ENCODE measurements around the gene EZH1.

DNA sequence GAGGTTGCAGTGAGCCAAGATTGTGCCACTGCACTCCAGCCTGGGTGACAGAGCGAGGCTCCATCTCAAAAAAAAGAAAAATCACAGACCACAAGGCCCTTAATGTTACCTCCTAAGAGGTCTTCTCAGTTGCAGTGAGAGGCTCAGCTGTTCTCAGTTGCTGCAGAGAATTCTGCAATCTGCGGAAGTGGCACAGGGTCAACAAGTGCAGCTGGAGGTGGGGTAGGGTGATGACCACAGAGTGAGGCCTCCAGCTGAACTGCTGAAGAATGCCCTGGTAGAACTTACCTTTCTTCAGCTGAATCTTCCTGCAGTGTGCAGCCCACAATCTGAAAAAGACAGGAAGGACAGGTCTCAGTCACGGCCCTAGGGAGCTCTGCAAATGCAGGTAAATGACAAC is 36.3 kb downstream of the EZH1 start:
- TF ChIP-seq, protein P1, sequence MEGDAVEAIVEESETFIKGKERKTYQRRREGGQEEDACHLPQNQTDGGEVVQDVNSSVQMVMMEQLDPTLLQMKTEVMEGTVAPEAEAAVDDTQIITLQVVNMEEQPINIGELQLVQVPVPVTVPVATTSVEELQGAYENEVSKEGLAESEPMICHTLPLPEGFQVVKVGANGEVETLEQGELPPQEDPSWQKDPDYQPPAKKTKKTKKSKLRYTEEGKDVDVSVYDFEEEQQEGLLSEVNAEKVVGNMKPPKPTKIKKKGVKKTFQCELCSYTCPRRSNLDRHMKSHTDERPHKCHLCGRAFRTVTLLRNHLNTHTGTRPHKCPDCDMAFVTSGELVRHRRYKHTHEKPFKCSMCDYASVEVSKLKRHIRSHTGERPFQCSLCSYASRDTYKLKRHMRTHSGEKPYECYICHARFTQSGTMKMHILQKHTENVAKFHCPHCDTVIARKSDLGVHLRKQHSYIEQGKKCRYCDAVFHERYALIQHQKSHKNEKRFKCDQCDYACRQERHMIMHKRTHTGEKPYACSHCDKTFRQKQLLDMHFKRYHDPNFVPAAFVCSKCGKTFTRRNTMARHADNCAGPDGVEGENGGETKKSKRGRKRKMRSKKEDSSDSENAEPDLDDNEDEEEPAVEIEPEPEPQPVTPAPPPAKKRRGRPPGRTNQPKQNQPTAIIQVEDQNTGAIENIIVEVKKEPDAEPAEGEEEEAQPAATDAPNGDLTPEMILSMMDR (conservative IDR thresholded peaks at IDR 0.05): no peak
- TF ChIP-seq EZH2 (IDR thresholded peaks at IDR 0.05; ENCODE audit: low read depth): no peak

Data from PC-9 (cell line).